Measurements from ENCODE around the gene CDK18. TPM values are rescaled to one million over a fixed set of nuclear protein-coding genes. Genes with fewer than 3 reads are reported as not detected.
A peak's percentile ranks its signal among the peaks of the same experiment; 100 is the strongest.

The CDK18 gene
- total and polyA plus RNA-seq, 2 donors: 1.8 to 5.4 TPM

DNA sequence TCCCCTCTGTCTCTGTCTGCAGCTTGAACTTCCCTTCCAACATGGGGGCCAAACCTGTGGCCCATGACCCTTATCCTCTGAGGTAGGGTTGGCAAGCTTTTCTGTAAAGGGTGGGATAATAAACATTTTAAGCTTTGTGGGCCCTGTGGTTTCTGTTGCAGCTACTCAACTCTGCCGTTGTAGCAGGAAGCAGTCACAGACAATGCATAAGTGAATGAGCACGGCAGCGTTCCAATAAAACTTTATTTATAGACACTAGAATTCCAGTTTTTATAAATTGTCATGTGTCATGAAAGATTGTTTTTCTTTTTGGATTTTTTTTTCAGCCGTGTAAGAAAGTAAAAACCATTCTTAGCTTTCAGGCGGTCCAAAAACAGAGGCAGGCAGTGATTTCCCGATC lies 18.2 kb upstream of the CDK18 start:
- H3K27me3 ChIP-seq (ENCODE audit: control insufficient read depth in 2 of 2, insufficient read depth in 1 of 2, low read length in 1 of 2): peaks cover 12 to 66% of the 10 kb centered on the region in 2 donors
- DNase-seq (ENCODE audit: low read depth in 6 of 9, low spot score in 9 of 9): no peak
- no peak overlapping the region for H3K4me3 ChIP-seq (ENCODE audit: low read length in 2 of 2)
- no peaks in the 10 kb centered on the region for H3K9me3 ChIP-seq (ENCODE audit: control insufficient read depth in 2 of 2, insufficient read depth in 1 of 2, low read length in 1 of 2)
- no peak overlapping the region for H3K27ac ChIP-seq (ENCODE audit: low read depth in 1 of 2, low read length in 1 of 2)
- no peaks in the 10 kb centered on the region for H3K36me3 ChIP-seq (ENCODE audit: control insufficient read depth in 2 of 2, insufficient read depth in 2 of 2, low read length in 1 of 2)
- WGBS: 88% methylated on average over 6 of the region's 6 CpGs
- H3K4me1 ChIP-seq (ENCODE audit: control insufficient read depth in 2 of 2, insufficient read depth in 2 of 2, low read length in 2 of 2): peaks cover 0 to 10% of the 10 kb centered on the region in 2 donors

DNA sequence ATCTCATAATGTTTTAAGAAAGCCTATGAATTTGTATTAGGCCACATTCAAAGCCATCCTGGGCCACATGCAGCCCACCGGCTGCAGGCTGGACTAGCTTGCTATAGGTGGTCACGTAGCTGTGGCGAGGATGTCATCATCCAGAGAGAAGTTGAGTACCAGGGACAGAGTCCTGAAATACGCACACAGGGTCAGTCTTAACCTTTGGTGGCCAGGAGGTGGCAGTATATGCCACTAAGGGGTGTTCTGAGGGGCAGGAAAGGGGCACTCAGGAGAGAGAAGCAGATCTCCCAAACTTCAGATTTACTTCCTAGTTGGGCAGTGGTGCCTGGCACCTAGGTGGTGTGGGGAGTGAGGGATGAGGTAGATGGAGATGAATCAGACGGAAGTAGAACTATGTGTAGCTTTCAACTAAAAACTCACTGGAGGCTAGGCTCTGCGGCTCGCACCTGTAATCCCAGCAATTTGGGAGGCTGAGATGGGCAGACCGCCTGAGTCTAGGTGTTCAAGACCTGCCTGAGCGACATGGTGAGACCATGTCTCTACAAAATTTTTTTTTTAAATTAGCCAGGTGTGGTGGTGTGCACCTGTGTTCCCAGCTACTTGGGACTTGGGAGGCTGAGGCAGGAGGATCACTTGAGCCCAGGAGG lies 16.3 kb upstream of the CDK18 start:
- Histone ChIP-seq H3K36me3 (ENCODE audit: control insufficient read depth in 2 of 2, insufficient read depth in 2 of 2, low read length in 1 of 2) (no peaks in the 10 kb centered on the region), H3K4me1 (ENCODE audit: control insufficient read depth in 2 of 2, insufficient read depth in 2 of 2, low read length in 2 of 2) (peaks cover 0 to 6% of the 10 kb centered on the region in 2 donors), H3K27ac (ENCODE audit: low read depth in 1 of 2, low read length in 1 of 2) (no peak overlapping the region), H3K27me3 (ENCODE audit: control insufficient read depth in 2 of 2, insufficient read depth in 1 of 2, low read length in 1 of 2) (peaks cover 2 to 66% of the 10 kb centered on the region in 2 donors), H3K4me3 (ENCODE audit: low read length in 2 of 2) (no peak overlapping the region), H3K9me3 (ENCODE audit: control insufficient read depth in 2 of 2, insufficient read depth in 1 of 2, low read length in 1 of 2) (no peaks in the 10 kb centered on the region)
- 47% methylated on average over 9 of the region's 9 CpGs for WGBS
- DNase-seq (ENCODE audit: low read depth in 6 of 9, low spot score in 9 of 9): peak in 8 of 9 donors; percentile 25 to 66 (median 44)

- no peak for DNase-seq (ENCODE audit: low read depth in 6 of 9, low spot score in 9 of 9)
- H3K27ac ChIP-seq (ENCODE audit: low read depth in 1 of 2, low read length in 1 of 2): no peak overlapping the region
- H3K9me3 ChIP-seq (ENCODE audit: control insufficient read depth in 2 of 2, insufficient read depth in 1 of 2, low read length in 1 of 2): no peaks in the 10 kb centered on the region
- H3K4me3 ChIP-seq (ENCODE audit: low read length in 2 of 2): no peak overlapping the region
- no peaks in the 10 kb centered on the region for H3K36me3 ChIP-seq (ENCODE audit: control insufficient read depth in 2 of 2, insufficient read depth in 2 of 2, low read length in 1 of 2)
- 75% methylated on average over 4 of the region's 4 CpGs for WGBS
- H3K27me3 ChIP-seq (ENCODE audit: control insufficient read depth in 2 of 2, insufficient read depth in 1 of 2, low read length in 1 of 2): peaks cover 2 to 67% of the 10 kb centered on the region in 2 donors
- H3K4me1 ChIP-seq (ENCODE audit: control insufficient read depth in 2 of 2, insufficient read depth in 2 of 2, low read length in 2 of 2): no peaks in the 10 kb centered on the region
Measured at GRCh38 chr1:205491794-205492193, 12.7 kb upstream of the CDK18 start.

DNA sequence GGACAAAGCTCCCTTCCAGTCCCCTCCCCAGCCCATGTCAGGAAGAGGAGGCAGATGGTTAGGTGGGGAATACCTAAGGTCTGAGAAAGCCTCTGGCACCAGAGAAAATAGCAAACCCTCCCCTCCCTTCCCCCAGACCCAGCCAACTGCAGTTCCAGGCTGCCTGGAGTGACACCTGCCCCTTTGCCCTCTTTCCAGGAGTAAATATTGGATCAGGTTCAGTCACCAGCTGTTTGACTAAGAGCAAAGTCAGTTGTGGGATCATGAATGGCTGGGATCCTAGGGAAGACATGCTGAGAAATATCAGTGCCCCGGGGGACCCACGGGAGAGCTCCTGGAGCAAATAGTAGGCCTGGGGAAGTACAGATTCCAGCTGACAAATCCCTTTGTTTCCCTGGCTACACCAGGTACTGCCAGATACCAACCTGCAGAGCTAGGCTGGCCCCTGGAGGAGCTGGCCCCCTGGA lies 12.2 kb upstream of the CDK18 start:
- H3K36me3 ChIP-seq (ENCODE audit: control insufficient read depth in 2 of 2, insufficient read depth in 2 of 2, low read length in 1 of 2): no peaks in the 10 kb centered on the region
- no peak overlapping the region for H3K4me3 ChIP-seq (ENCODE audit: low read length in 2 of 2)
- no peak overlapping the region for H3K27ac ChIP-seq (ENCODE audit: low read depth in 1 of 2, low read length in 1 of 2)
- H3K27me3 ChIP-seq (ENCODE audit: control insufficient read depth in 2 of 2, insufficient read depth in 1 of 2, low read length in 1 of 2): peaks cover 2 to 67% of the 10 kb centered on the region in 2 donors
- H3K4me1 ChIP-seq (ENCODE audit: control insufficient read depth in 2 of 2, insufficient read depth in 2 of 2, low read length in 2 of 2): no peaks in the 10 kb centered on the region
- WGBS: 68% methylated on average over 2 of the region's 2 CpGs
- DNase-seq (ENCODE audit: low read depth in 6 of 9, low spot score in 9 of 9): no peak
- no peaks in the 10 kb centered on the region for H3K9me3 ChIP-seq (ENCODE audit: control insufficient read depth in 2 of 2, insufficient read depth in 1 of 2, low read length in 1 of 2)

DNA sequence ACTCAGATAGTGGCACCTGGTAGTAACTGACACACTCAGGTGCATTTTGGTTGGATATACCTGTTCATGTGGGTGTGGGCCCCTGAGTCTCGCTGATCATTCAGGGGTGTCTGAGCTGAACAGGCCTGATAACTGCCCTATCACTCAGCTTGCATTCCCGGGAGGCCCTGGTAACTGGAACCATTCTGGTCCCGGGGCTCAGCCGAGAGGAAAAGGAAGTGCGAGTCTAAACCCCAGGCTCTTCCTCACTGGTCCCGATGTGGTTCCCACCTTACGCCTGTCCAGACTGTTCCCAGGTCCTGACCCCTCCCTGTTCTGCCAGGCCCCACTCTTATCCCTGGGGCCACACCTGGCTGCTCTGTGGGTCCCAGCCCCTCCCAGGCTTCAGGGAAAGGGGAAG lies 11.7 kb upstream of the CDK18 start:
- Histone ChIP-seq H3K36me3 (ENCODE audit: control insufficient read depth in 2 of 2, insufficient read depth in 2 of 2, low read length in 1 of 2) (no peaks in the 10 kb centered on the region), H3K4me1 (ENCODE audit: control insufficient read depth in 2 of 2, insufficient read depth in 2 of 2, low read length in 2 of 2) (no peaks in the 10 kb centered on the region), H3K27ac (ENCODE audit: low read depth in 1 of 2, low read length in 1 of 2) (no peak overlapping the region), H3K4me3 (ENCODE audit: low read length in 2 of 2) (no peak overlapping the region), H3K9me3 (ENCODE audit: control insufficient read depth in 2 of 2, insufficient read depth in 1 of 2, low read length in 1 of 2) (no peaks in the 10 kb centered on the region), H3K27me3 (ENCODE audit: control insufficient read depth in 2 of 2, insufficient read depth in 1 of 2, low read length in 1 of 2) (peaks cover 2 to 71% of the 10 kb centered on the region in 2 donors)
- WGBS: 26% methylated on average over 7 of the region's 7 CpGs
- no peak for DNase-seq (ENCODE audit: low read depth in 6 of 9, low spot score in 9 of 9)

DNA sequence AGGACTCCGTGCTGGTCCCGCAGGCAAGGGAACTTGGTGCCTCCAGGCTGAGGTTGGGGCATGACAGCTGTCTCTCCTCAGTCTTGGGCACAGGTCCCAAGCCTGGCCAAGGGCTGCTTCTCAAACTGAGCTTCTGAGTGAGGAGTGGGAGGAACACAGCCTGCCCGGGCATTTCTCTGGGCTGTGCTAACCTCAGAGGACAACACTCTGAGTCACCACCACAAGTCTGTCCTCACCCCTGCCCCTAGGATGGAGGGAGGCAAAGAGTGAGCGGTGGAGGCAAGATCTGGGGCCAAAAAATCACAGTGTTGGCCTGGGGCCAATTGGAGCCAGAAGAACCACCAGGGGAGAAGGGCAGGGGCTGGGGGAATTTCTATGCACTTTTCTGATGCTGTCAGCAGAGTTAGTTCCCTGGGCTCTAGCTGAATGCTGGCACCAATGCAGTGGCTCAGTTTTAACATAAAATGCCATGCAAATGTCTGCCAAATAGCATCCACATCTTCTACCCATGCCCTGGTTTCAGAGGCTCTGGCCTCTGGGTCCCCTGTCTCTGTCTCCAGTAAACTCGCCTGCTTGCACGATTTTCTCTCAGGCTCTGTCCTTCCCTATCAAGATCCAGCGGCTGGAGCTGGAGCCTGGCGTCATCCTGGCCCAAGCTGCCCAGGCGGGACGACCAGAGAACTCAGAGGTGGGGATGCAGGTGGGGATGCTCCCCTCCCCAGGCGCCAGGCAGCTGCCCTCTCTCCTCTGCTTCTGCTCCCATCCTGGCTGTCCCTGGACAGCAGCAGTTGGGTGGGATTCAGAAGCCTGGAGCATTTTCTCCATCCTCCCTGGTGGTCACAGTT lies 11.0 kb upstream of the CDK18 start:
- Histone ChIP-seq H3K9me3 (ENCODE audit: control insufficient read depth in 2 of 2, insufficient read depth in 1 of 2, low read length in 1 of 2) (no peaks in the 10 kb centered on the region), H3K4me1 (ENCODE audit: control insufficient read depth in 2 of 2, insufficient read depth in 2 of 2, low read length in 2 of 2) (no peaks in the 10 kb centered on the region), H3K27ac (ENCODE audit: low read depth in 1 of 2, low read length in 1 of 2) (no peak overlapping the region), H3K4me3 (ENCODE audit: low read length in 2 of 2) (no peak overlapping the region), H3K27me3 (ENCODE audit: control insufficient read depth in 2 of 2, insufficient read depth in 1 of 2, low read length in 1 of 2) (peaks cover 2 to 67% of the 10 kb centered on the region in 2 donors), H3K36me3 (ENCODE audit: control insufficient read depth in 2 of 2, insufficient read depth in 2 of 2, low read length in 1 of 2) (no peaks in the 10 kb centered on the region)
- 56% methylated on average over 11 of the region's 11 CpGs for WGBS
- no peak for DNase-seq (ENCODE audit: low read depth in 6 of 9, low spot score in 9 of 9)

- no peak for DNase-seq (ENCODE audit: low read depth in 6 of 9, low spot score in 9 of 9)
- Histone ChIP-seq H3K27ac (ENCODE audit: low read depth in 1 of 2, low read length in 1 of 2) (no peak overlapping the region), H3K27me3 (ENCODE audit: control insufficient read depth in 2 of 2, insufficient read depth in 1 of 2, low read length in 1 of 2) (peaks cover 2 to 64% of the 10 kb centered on the region in 2 donors), H3K36me3 (ENCODE audit: control insufficient read depth in 2 of 2, insufficient read depth in 2 of 2, low read length in 1 of 2) (no peaks in the 10 kb centered on the region), H3K4me3 (ENCODE audit: low read length in 2 of 2) (no peak overlapping the region), H3K9me3 (ENCODE audit: control insufficient read depth in 2 of 2, insufficient read depth in 1 of 2, low read length in 1 of 2) (no peaks in the 10 kb centered on the region), H3K4me1 (ENCODE audit: control insufficient read depth in 2 of 2, insufficient read depth in 2 of 2, low read length in 2 of 2) (no peaks in the 10 kb centered on the region)
- 82% methylated on average over 4 of the region's 4 CpGs for WGBS
Measured at GRCh38 chr1:205494115-205494514, 10.4 kb upstream of the CDK18 start.

DNA sequence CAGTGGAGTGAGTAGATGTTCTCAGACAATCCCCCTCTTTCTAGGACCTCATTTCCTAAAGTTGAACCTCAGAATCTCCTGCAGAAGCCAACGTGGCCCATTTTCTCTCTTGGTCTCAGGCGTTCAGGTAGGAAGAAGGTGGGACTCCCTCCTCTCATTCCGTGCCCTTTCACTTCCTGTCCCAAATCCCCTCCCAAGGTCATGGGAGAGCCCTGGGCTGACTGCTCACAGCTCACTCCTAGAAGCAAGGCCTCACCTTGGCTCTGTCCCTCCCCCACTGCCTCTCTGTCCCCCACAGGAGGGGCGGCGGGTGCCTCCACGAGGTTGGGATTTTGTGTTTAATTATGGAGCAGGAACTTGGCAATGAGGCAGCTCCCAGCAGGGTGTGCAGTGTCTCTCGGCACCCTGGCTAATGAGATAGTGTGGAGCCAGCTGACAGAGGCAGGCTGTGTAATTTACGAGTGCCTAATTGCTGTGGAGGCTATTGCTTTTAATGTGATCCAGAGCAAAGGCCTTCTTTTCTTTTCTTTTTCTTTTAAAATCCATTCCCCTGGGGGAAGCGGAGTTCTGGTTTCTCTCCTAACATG lies 9.1 kb upstream of the CDK18 start:
- peaks cover 0 to 52% of the 10 kb centered on the region in 2 donors for H3K27me3 ChIP-seq (ENCODE audit: control insufficient read depth in 2 of 2, insufficient read depth in 1 of 2, low read length in 1 of 2)
- WGBS: 85% methylated on average over 9 of the region's 9 CpGs
- H3K4me3 ChIP-seq (ENCODE audit: low read length in 2 of 2): no peak overlapping the region
- DNase-seq (ENCODE audit: low read depth in 6 of 9, low spot score in 9 of 9): no peak
- H3K9me3 ChIP-seq (ENCODE audit: control insufficient read depth in 2 of 2, insufficient read depth in 1 of 2, low read length in 1 of 2): no peaks in the 10 kb centered on the region
- H3K27ac ChIP-seq (ENCODE audit: low read depth in 1 of 2, low read length in 1 of 2): no peak overlapping the region
- H3K36me3 ChIP-seq (ENCODE audit: control insufficient read depth in 2 of 2, insufficient read depth in 2 of 2, low read length in 1 of 2): no peaks in the 10 kb centered on the region
- H3K4me1 ChIP-seq (ENCODE audit: control insufficient read depth in 2 of 2, insufficient read depth in 2 of 2, low read length in 2 of 2): no peaks in the 10 kb centered on the region

DNA sequence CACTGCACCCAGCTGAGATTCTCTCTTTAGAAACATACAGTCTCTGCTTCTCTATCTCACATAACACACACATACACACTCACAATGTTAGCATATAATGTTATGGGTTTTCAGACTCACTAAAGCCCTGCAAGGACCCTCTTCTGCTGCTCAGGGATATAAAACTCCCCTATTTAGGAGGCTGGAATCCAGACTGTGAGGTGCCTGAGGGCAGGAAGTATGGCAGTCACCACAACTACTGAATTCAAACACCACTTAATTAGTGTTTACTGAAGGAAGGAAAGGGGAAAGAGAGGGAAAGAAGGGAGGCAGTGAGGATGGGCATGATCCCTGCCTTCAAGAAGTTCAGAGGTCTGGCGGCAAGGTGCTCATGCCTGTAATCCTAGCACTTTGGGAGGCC lies 7.8 kb upstream of the CDK18 start:
- Histone ChIP-seq H3K27ac (ENCODE audit: low read depth in 1 of 2, low read length in 1 of 2) (no peak overlapping the region), H3K27me3 (ENCODE audit: control insufficient read depth in 2 of 2, insufficient read depth in 1 of 2, low read length in 1 of 2) (peaks cover 0 to 43% of the 10 kb centered on the region in 2 donors), H3K36me3 (ENCODE audit: control insufficient read depth in 2 of 2, insufficient read depth in 2 of 2, low read length in 1 of 2) (no peaks in the 10 kb centered on the region), H3K4me3 (ENCODE audit: low read length in 2 of 2) (no peak overlapping the region), H3K9me3 (ENCODE audit: control insufficient read depth in 2 of 2, insufficient read depth in 1 of 2, low read length in 1 of 2) (no peaks in the 10 kb centered on the region), H3K4me1 (ENCODE audit: control insufficient read depth in 2 of 2, insufficient read depth in 2 of 2, low read length in 2 of 2) (no peaks in the 10 kb centered on the region)
- no peak for DNase-seq (ENCODE audit: low read depth in 6 of 9, low spot score in 9 of 9)
- WGBS: 96% methylated on average over 1 of the region's 1 CpG

All from thymus (tissue), 11 donors.